Measurements from ENCODE around the gene CATSPERB. TPM values are rescaled to one million over a fixed set of nuclear protein-coding genes. Genes with fewer than 3 reads are reported as not detected.
A peak's percentile ranks its signal among the peaks of the same experiment; 100 is the strongest.
"Not testable (repeated sequence)": the region's sequence is repeated elsewhere in the genome, so short reads cannot be mapped to it uniquely, and the experiment has no call there.

CATSPERB gene
- total RNA-seq, 1 donor from 2014 or later = 4.1 TPM

- not testable (repeated sequence) for FAIRE-seq; DNase-seq (ENCODE audit: low spot score in 2 of 2)
Measured at GRCh38 chr14:91593957-91594356, 137.9 kb downstream of the CATSPERB start.

- DNase-seq (ENCODE audit: low spot score in 2 of 2) (no peak), FAIRE-seq (no peak)
Measured at GRCh38 chr14:91586410-91586809, 145.5 kb downstream of the CATSPERB start.

- FAIRE-seq (no peak), DNase-seq (ENCODE audit: low spot score in 2 of 2) (no peak)
Measured at GRCh38 chr14:91585856-91586255, 146.0 kb downstream of the CATSPERB start.

- no peak for FAIRE-seq
- no peak for DNase-seq (ENCODE audit: low spot score in 2 of 2)
Measured at GRCh38 chr14:91582761-91583160, 149.1 kb downstream of the CATSPERB start.

- no peak for DNase-seq (ENCODE audit: low spot score in 2 of 2)
- no peak for FAIRE-seq
Measured at GRCh38 chr14:91580876-91581577, 150.9 kb downstream of the CATSPERB start.

- no peak for DNase-seq (ENCODE audit: low spot score in 2 of 2)
- no peak for FAIRE-seq
Measured at GRCh38 chr14:91577632-91578233, 154.2 kb downstream of the CATSPERB start.

GRCh38 chr14:91575469-91576208 is 156.2 kb downstream of the CATSPERB start:
- DNase-seq (ENCODE audit: low spot score in 2 of 2) = no peak
- no peak for FAIRE-seq

GRCh38 chr14:91573894-91574837 is 157.7 kb downstream of the CATSPERB start:
- peak in 1 of 2 donors; percentile 34 for DNase-seq (ENCODE audit: low spot score in 2 of 2)
- no peak for FAIRE-seq

GRCh38 chr14:91573528-91573893 is 158.4 kb downstream of the CATSPERB start:
- FAIRE-seq (no peak), DNase-seq (ENCODE audit: low spot score in 2 of 2) (peak in 1 of 2 donors; percentile 15)

GRCh38 chr14:91570021-91570420 is 161.9 kb downstream of the CATSPERB start:
- DNase-seq (ENCODE audit: low spot score in 2 of 2) = no peak
- FAIRE-seq = no peak

- FAIRE-seq = no peak
Measured at GRCh38 chr14:91569301-91569700, 162.6 kb downstream of the CATSPERB start.

GRCh38 chr14:91568626-91569025 is 163.3 kb downstream of the CATSPERB start:
- DNase-seq (ENCODE audit: low spot score in 2 of 2) = no peak
- FAIRE-seq = no peak

More at GRCh38 chr14:91569301-91569700, 162.6 kb downstream of the CATSPERB start:
- no peak for DNase-seq (ENCODE audit: low spot score in 2 of 2)

- FAIRE-seq; DNase-seq (ENCODE audit: low spot score in 2 of 2): not testable (repeated sequence)
Measured at GRCh38 chr14:91567827-91568226, 164.1 kb downstream of the CATSPERB start.

- DNase-seq (ENCODE audit: low spot score in 2 of 2) = no peak
- no peak for FAIRE-seq
Measured at GRCh38 chr14:91555531-91555930, 176.4 kb downstream of the CATSPERB start.

GRCh38 chr14:91554535-91555332 is 177.2 kb downstream of the CATSPERB start:
- no peak for FAIRE-seq

GRCh38 chr14:91548108-91548507 is 183.8 kb downstream of the CATSPERB start:
- DNase-seq (ENCODE audit: low spot score in 2 of 2) = no peak
- FAIRE-seq = no peak

More at GRCh38 chr14:91554535-91555332, 177.2 kb downstream of the CATSPERB start:
- no peak for DNase-seq (ENCODE audit: low spot score in 2 of 2)

- DNase-seq (ENCODE audit: low spot score in 2 of 2) = no peak
Measured at GRCh38 chr14:91545946-91546716, 185.8 kb downstream of the CATSPERB start.

GRCh38 chr14:91545204-91545603 is 186.7 kb downstream of the CATSPERB start:
- FAIRE-seq (no peak), DNase-seq (ENCODE audit: low spot score in 2 of 2) (no peak)

More at GRCh38 chr14:91545946-91546716, 185.8 kb downstream of the CATSPERB start:
- no peak for FAIRE-seq

- FAIRE-seq (no peak), DNase-seq (ENCODE audit: low spot score in 2 of 2) (no peak)
Measured at GRCh38 chr14:91536327-91536726, 195.6 kb downstream of the CATSPERB start.
